Mesodermal cell (in vitro differentiated cells): ENCODE data around the gene C16orf78.

ENCODE experiments used
- H3K27ac ChIP-seq: 2 replicates; pipeline ENCODE4 v1.7.0; 2013; ENCODE audit warnings: mild to moderate bottlenecking, low read depth, low read length, moderate library complexity; ENCODE audit not compliant: severe bottlenecking
- H3K36me3 ChIP-seq: 2 replicates; pipeline ENCODE4 v1.7.1; 2013; ENCODE audit warnings: mild to moderate bottlenecking, low read length, moderate library complexity; ENCODE audit not compliant: control insufficient read depth, insufficient read depth
- H3K4me1 ChIP-seq: one replicate; pipeline ENCODE4 v1.7.1; 2013; ENCODE audit warnings: mild to moderate bottlenecking, low read length; ENCODE audit not compliant: insufficient read depth, control insufficient read depth, poor library complexity, severe bottlenecking
- H3K4me3 ChIP-seq: 2 replicates; pipeline ENCODE4 v1.7.0; 2013; ENCODE audit warnings: low read length, control low read depth, mild to moderate bottlenecking; ENCODE audit not compliant: insufficient read depth, poor library complexity, severe bottlenecking; ENCODE audit errors: extremely low read depth
- H3K9me3 ChIP-seq: 2 replicates; pipeline ENCODE4 v1.7.1; 2013; ENCODE audit warnings: mild to moderate bottlenecking, low read length, moderate library complexity; ENCODE audit not compliant: control insufficient read depth
- WGBS, 2 experiments: methylation state at CpG; one replicate each; pipeline ENCODE4 v1.1.5; 2013; ENCODE audit warnings: missing lambda C conversion rate in 2 of 2; ENCODE audit not compliant: insufficient coverage in 2 of 2; 5-methylcytosine and 5-hydroxymethylcytosine counted together

Gene C16orf78

DNA sequence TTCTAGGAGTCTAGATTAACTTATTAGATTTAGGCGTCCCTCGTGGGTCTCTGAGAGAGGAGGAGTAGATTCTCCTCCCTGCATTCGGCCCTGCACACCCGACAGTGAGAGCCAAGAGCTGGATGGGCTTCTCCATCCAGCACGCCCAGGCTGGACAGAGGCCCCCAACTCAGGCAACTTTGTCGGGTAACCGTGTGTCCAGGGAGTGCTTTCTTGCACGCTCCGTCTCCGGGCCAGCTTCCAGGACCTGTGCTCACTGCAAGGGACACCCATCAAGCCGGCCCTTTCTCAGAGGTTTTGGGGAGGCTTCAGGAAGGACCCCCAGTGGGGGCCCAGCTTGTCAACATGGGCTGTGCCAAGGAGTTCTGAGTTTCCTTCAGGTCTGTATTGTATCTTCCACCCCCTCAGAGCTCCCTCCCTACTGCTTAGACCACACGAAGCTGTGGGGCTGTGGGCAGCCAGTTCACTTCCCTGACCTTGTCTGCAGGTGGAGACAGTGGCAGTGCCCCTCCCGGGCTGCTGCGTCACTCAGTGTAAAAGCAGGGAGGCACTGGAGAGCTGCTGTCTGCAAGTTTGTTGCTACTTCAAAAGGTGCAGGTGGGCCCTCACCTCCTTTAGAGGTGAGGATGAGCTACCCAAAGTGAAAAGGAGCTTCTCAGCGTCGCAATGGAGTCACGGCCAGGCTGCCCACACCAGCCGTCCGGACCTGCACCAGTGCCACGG is 24.0 kb upstream of the C16orf78 start:
- Histone ChIP-seq H3K9me3 (no peaks in the 10 kb centered on the region), H3K4me1 (no peaks in the 10 kb centered on the region), H3K4me3 (no peak overlapping the region), H3K27ac (no peak overlapping the region), H3K36me3 (no peaks in the 10 kb centered on the region)
- 73 to 76% methylated on average over 14 to 20 of the region's 20 CpGs for WGBS, 2 experiments

- WGBS, 2 experiments, result 40 to 47% methylated on average over 19 to 23 of the region's 25 CpGs
Measured at GRCh38 chr16:49350265-49351095, 23.1 kb upstream of the C16orf78 start.

GRCh38 chr16:49351096-49351487 is 22.5 kb upstream of the C16orf78 start:
- Histone ChIP-seq H3K27ac (no peak overlapping the region), H3K4me1 (no peaks in the 10 kb centered on the region), H3K4me3 (no peak overlapping the region), H3K9me3 (no peaks in the 10 kb centered on the region), H3K36me3 (no peaks in the 10 kb centered on the region)
- WGBS, 2 experiments, result 52 to 65% methylated on average over 2 to 7 of the region's 7 CpGs

More at GRCh38 chr16:49350265-49351095, 23.1 kb upstream of the C16orf78 start:
- no peaks in the 10 kb centered on the region for H3K4me1 ChIP-seq
- no peaks in the 10 kb centered on the region for H3K9me3 ChIP-seq
- no peaks in the 10 kb centered on the region for H3K36me3 ChIP-seq
- H3K27ac ChIP-seq, result no peak overlapping the region
- no peak overlapping the region for H3K4me3 ChIP-seq

DNA sequence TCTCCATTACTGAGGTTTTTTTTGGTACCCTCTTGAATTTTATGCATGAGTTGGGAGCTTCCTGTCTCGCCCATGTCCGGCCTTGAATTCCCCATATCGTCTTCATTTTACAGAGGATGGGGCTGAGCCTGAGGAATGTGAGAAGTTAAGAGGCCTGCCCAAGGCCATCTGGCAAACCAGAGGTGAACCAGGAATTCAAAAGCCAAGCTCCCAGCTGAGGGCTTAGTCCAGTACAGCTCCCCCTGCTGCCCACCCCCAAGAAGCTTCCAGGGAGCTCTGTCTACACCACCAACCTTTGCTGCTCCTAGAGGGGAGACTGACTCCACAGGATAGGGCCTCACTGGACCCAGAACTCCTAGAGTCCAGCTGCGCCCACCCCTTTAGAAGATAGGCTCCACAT is 20.7 kb upstream of the C16orf78 start:
- Histone ChIP-seq H3K9me3 (no peaks in the 10 kb centered on the region), H3K36me3 (no peaks in the 10 kb centered on the region), H3K27ac (no peak overlapping the region), H3K4me1 (no peaks in the 10 kb centered on the region), H3K4me3 (no peak overlapping the region)
- 54% methylated on average over 4 of the region's 4 CpGs; no CpG with 5 or more reads in 1 of the 2 experiments for WGBS, 2 experiments

DNA sequence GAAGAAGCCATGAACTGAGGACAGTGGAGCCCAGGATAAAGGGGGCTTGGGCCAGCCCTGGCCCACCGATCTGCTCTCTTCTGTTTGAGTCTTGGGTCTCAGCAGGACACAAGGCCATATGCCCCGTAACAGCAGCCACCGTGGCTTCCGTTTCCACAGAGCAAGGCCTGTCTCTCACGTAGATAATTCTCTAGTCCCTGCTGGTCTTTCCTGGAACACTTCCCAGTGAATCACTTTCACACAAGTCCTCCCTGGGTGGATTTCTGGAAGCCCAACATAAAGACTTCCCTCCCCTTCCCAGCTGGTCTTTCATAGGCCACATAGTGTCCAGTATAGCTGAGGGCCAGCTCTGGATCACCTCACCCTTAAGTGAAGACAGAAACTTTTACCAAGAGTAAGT is 19.9 kb upstream of the C16orf78 start:
- Histone ChIP-seq H3K36me3 (no peaks in the 10 kb centered on the region), H3K4me1 (no peaks in the 10 kb centered on the region), H3K4me3 (no peak overlapping the region), H3K27ac (no peak overlapping the region), H3K9me3 (no peaks in the 10 kb centered on the region)
- WGBS, 2 experiments, result 82 to 95% methylated on average over 5 of the region's 5 CpGs

- H3K9me3 ChIP-seq, result no peaks in the 10 kb centered on the region
- H3K27ac ChIP-seq, result no peak overlapping the region
- no peaks in the 10 kb centered on the region for H3K36me3 ChIP-seq
- H3K4me3 ChIP-seq, result no peak overlapping the region
- 88 to 96% methylated on average over 4 of the region's 6 CpGs for WGBS, 2 experiments
- H3K4me1 ChIP-seq, result no peaks in the 10 kb centered on the region
Measured at GRCh38 chr16:49354101-49354500, 19.5 kb upstream of the C16orf78 start.

- Histone ChIP-seq H3K36me3 (no peaks in the 10 kb centered on the region), H3K9me3 (no peaks in the 10 kb centered on the region), H3K4me1 (no peaks in the 10 kb centered on the region), H3K4me3 (no peak overlapping the region), H3K27ac (no peak overlapping the region)
- WGBS, 2 experiments, result 78 to 92% methylated on average over 6 of the region's 6 CpGs
Measured at GRCh38 chr16:49354991-49355390, 18.6 kb upstream of the C16orf78 start.

DNA sequence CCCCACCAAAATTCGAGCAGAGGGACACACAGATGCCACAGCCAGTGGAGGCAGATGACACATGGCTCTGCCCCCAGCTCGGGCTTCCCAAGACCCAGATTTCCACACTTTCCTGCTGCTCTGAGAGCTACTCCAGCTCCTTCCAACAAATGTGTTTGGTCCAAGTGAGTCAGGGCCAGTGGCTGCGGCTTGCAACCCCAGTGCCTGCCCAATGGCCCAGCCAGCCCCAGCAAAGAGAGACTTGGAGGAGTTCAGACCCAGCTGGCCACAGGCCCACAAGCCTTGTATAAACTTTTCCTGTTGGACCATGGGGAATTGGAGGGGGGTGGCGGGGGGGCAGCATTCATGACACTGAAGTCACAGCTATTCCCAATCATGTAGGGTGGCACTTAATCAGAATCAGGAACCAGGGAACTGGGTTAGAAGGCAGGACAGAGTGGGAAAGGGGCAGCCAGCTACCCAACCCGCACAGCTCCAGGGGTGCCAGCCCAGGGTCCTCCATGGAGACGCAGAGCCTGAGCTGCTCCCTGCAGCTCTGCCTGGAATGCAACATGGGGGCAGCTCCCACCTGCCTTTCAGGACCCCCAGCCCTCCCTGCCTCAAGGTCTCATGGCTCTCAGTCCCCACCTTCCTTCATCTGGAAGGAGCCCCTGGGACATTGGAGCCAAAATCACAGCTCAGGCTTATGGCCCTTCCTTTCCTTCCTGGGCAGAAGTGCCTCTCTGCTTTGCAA is 17.5 kb upstream of the C16orf78 start:
- no peaks in the 10 kb centered on the region for H3K9me3 ChIP-seq
- H3K36me3 ChIP-seq, result no peaks in the 10 kb centered on the region
- 83 to 92% methylated on average over 4 to 5 of the region's 6 CpGs for WGBS, 2 experiments
- no peak overlapping the region for H3K4me3 ChIP-seq
- H3K4me1 ChIP-seq, result no peaks in the 10 kb centered on the region
- no peak overlapping the region for H3K27ac ChIP-seq

DNA sequence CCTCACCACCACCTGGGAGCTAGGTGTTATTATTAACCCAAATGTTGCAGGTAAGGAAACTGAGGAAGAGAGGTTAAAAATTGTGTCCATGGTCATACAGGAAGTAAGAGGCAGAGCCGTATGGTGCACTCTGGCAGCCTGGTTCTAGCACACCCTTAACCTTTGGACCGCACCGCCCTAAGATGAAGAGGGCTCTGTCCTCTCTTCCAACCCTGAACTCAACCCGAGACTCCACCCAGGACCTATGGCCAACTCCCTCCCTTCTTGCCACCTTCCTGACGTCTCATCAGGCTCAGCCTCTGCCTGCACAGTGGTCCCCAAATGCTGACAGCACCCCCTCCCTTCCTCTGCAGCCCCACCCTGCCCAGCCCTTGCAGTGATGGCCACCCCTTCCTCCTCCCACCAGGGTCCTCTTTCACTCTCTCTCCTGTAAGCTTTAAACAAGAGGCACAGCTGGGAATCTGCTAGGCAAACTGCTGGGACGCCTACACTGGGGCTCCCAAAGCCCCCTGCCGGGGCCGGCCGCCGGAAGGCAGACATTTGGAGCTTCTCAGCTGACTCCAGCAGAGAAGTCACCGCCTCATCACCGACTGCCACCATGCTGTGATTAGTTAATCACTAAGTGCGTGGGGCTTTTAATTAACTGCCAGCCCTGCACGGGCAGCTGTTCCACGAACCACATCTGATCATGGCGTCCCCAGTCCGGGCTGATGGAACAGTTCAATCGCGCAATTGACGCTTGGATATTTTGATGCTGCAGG is 16.7 kb upstream of the C16orf78 start:
- no peaks in the 10 kb centered on the region for H3K4me1 ChIP-seq
- H3K36me3 ChIP-seq, result no peaks in the 10 kb centered on the region
- WGBS, 2 experiments, result 81 to 82% methylated on average over 18 to 20 of the region's 20 CpGs
- H3K4me3 ChIP-seq, result no peak overlapping the region
- no peak overlapping the region for H3K27ac ChIP-seq
- H3K9me3 ChIP-seq, result no peaks in the 10 kb centered on the region

- Histone ChIP-seq H3K27ac (no peak overlapping the region), H3K4me3 (no peak overlapping the region), H3K4me1 (no peaks in the 10 kb centered on the region), H3K36me3 (no peaks in the 10 kb centered on the region), H3K9me3 (no peaks in the 10 kb centered on the region)
- WGBS, 2 experiments, result 73% methylated on average over 4 of the region's 4 CpGs; no CpG with 5 or more reads in 1 of the 2 experiments
Measured at GRCh38 chr16:49359591-49359990, 14.0 kb upstream of the C16orf78 start.
